ENCODE measurements around the gene MUC5AC.

Gene MUC5AC

DNA sequence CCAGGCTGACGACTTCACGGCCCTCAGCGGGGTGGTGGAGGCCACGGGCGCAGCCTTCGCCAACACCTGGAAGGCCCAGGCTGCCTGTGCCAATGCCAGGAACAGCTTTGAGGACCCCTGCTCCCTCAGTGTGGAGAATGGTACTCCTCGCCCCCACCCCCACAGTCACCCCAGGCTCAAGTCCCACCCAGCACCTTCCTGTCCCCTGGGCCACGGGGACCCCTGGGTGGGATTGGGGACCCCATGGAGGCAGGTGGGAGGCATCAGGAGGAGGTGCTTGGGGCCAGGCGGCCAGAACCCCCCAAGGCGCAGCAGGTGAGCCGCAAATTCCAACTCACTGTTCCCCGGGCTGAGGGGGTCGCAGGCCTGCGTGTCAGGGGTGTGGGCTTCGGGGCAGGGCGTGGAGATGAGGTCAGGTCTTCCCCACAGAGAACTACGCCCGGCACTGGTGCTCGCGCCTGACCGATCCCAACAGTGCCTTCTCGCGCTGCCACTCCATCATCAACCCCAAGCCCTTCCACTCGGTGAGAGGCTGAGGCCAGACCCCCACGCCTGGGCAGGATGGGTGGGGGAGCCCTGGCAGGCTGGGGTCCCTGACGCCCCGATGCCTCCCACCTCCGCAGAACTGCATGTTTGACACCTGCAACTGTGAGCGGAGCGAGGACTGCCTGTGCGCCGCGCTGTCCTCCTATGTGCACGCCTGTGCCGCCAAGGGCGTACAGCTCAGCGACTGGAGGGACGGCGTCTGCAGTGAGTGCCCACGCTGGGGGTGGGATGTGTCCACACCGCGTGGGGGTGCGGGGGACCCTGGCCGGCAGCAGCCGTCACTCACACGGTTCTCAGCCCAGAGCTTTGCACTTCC, 74.5 kb downstream of the MUC5AC start:
- Histone ChIP-seq H3K27me3 (ENCODE audit: insufficient read depth, low read length) (no peaks in the 10 kb centered on the region), H3K36me3 (ENCODE audit: insufficient read depth, low read depth, low read length) (no peaks in the 10 kb centered on the region), H3K4me1 (ENCODE audit: insufficient read depth, low read length) (no peaks in the 10 kb centered on the region), H3K4me3 (ENCODE audit: low read length) (no peak overlapping the region), H3K27ac (ENCODE audit: low read length) (no peak overlapping the region), H3K9ac (ENCODE audit: low read depth, low read length) (no peak overlapping the region), H3K9me3 (ENCODE audit: insufficient read depth, low read depth, low read length) (no peaks in the 10 kb centered on the region)

- Histone ChIP-seq H3K27me3 (ENCODE audit: insufficient read depth, low read length) (no peaks in the 10 kb centered on the region), H3K4me1 (ENCODE audit: insufficient read depth, low read length) (no peaks in the 10 kb centered on the region), H3K9me3 (ENCODE audit: insufficient read depth, low read depth, low read length) (no peaks in the 10 kb centered on the region), H3K27ac (ENCODE audit: low read length) (no peak overlapping the region), H3K36me3 (ENCODE audit: insufficient read depth, low read depth, low read length) (no peaks in the 10 kb centered on the region), H3K4me3 (ENCODE audit: low read length) (no peak overlapping the region), H3K9ac (ENCODE audit: low read depth, low read length) (no peak overlapping the region)
Observed at GRCh38 chr11:1232883-1233321, 75.1 kb downstream of the MUC5AC start.

GRCh38 chr11:1233351-1234053, 75.7 kb downstream of the MUC5AC start:
- Histone ChIP-seq H3K4me3 (ENCODE audit: low read length) (no peak overlapping the region), H3K27ac (ENCODE audit: low read length) (no peak overlapping the region), H3K36me3 (ENCODE audit: insufficient read depth, low read depth, low read length) (no peaks in the 10 kb centered on the region), H3K27me3 (ENCODE audit: insufficient read depth, low read length) (no peaks in the 10 kb centered on the region), H3K4me1 (ENCODE audit: insufficient read depth, low read length) (no peaks in the 10 kb centered on the region), H3K9me3 (ENCODE audit: insufficient read depth, low read depth, low read length) (no peaks in the 10 kb centered on the region), H3K9ac (ENCODE audit: low read depth, low read length) (no peak overlapping the region)

GRCh38 chr11:1234054-1234720, 76.4 kb downstream of the MUC5AC start:
- Histone ChIP-seq H3K4me1 (ENCODE audit: insufficient read depth, low read length) (no peaks in the 10 kb centered on the region), H3K9ac (ENCODE audit: low read depth, low read length) (no peak overlapping the region), H3K4me3 (ENCODE audit: low read length) (no peak overlapping the region), H3K27me3 (ENCODE audit: insufficient read depth, low read length) (no peaks in the 10 kb centered on the region), H3K27ac (ENCODE audit: low read length) (no peak overlapping the region), H3K36me3 (ENCODE audit: insufficient read depth, low read depth, low read length) (no peaks in the 10 kb centered on the region), H3K9me3 (ENCODE audit: insufficient read depth, low read depth, low read length) (no peaks in the 10 kb centered on the region)

GRCh38 chr11:1234771-1235305, 77.1 kb downstream of the MUC5AC start:
- Histone ChIP-seq H3K9ac (ENCODE audit: low read depth, low read length) (no peak overlapping the region), H3K27me3 (ENCODE audit: insufficient read depth, low read length) (no peaks in the 10 kb centered on the region), H3K9me3 (ENCODE audit: insufficient read depth, low read depth, low read length) (no peaks in the 10 kb centered on the region), H3K27ac (ENCODE audit: low read length) (no peak overlapping the region), H3K36me3 (ENCODE audit: insufficient read depth, low read depth, low read length) (no peaks in the 10 kb centered on the region), H3K4me3 (ENCODE audit: low read length) (no peak overlapping the region), H3K4me1 (ENCODE audit: insufficient read depth, low read length) (no peaks in the 10 kb centered on the region)

DNA sequence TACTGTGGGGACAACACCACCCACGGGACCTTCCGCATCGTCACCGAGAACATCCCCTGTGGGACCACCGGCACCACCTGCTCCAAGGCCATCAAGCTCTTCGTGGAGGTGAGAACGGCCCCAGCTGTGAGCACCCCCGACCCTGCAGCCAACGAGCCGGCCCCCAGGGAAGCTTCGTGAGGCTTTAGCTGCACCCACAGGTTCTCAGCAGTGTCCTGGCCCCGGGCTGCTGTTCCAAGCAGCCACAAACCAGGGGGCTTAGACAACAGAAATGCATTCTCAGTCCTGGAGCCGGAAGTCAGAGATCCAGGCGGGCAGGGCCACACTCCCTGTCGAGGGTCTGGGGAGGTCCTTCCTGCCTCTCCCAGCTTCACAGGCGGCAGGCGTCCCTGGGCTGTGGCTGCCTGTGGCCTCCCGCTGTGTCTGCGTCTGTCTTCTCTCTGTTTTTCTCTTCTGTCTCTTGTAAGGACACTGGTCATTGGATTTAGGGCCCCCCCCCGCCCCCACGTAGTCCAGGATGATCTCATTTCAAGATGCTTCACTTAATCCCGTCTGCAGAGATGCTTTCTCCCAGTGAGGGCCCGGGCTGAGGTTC, 77.7 kb downstream of the MUC5AC start:
- no peak overlapping the region for H3K27ac ChIP-seq (ENCODE audit: low read length)
- no peaks in the 10 kb centered on the region for H3K36me3 ChIP-seq (ENCODE audit: insufficient read depth, low read depth, low read length)
- no peaks in the 10 kb centered on the region for H3K27me3 ChIP-seq (ENCODE audit: insufficient read depth, low read length)
- no peak overlapping the region for H3K4me3 ChIP-seq (ENCODE audit: low read length)
- H3K9me3 ChIP-seq (ENCODE audit: insufficient read depth, low read depth, low read length), result no peaks in the 10 kb centered on the region
- H3K4me1 ChIP-seq (ENCODE audit: insufficient read depth, low read length), result no peaks in the 10 kb centered on the region
- no peak overlapping the region for H3K9ac ChIP-seq (ENCODE audit: low read depth, low read length)

- Histone ChIP-seq H3K27me3 (ENCODE audit: insufficient read depth, low read length) (no peaks in the 10 kb centered on the region), H3K27ac (ENCODE audit: low read length) (no peak overlapping the region), H3K4me3 (ENCODE audit: low read length) (no peak overlapping the region), H3K4me1 (ENCODE audit: insufficient read depth, low read length) (no peaks in the 10 kb centered on the region), H3K9me3 (ENCODE audit: insufficient read depth, low read depth, low read length) (no peaks in the 10 kb centered on the region), H3K9ac (ENCODE audit: low read depth, low read length) (no peak overlapping the region), H3K36me3 (ENCODE audit: insufficient read depth, low read depth, low read length) (no peaks in the 10 kb centered on the region)
Observed at GRCh38 chr11:1235901-1236315, 78.2 kb downstream of the MUC5AC start.

- Histone ChIP-seq H3K9ac (ENCODE audit: low read depth, low read length) (no peak overlapping the region), H3K27me3 (ENCODE audit: insufficient read depth, low read length) (no peaks in the 10 kb centered on the region), H3K36me3 (ENCODE audit: insufficient read depth, low read depth, low read length) (no peaks in the 10 kb centered on the region), H3K9me3 (ENCODE audit: insufficient read depth, low read depth, low read length) (no peaks in the 10 kb centered on the region), H3K4me3 (ENCODE audit: low read length) (no peak overlapping the region), H3K4me1 (ENCODE audit: insufficient read depth, low read length) (no peaks in the 10 kb centered on the region), H3K27ac (ENCODE audit: low read length) (no peak overlapping the region)
Observed at GRCh38 chr11:1236316-1237127, 78.8 kb downstream of the MUC5AC start.

DNA sequence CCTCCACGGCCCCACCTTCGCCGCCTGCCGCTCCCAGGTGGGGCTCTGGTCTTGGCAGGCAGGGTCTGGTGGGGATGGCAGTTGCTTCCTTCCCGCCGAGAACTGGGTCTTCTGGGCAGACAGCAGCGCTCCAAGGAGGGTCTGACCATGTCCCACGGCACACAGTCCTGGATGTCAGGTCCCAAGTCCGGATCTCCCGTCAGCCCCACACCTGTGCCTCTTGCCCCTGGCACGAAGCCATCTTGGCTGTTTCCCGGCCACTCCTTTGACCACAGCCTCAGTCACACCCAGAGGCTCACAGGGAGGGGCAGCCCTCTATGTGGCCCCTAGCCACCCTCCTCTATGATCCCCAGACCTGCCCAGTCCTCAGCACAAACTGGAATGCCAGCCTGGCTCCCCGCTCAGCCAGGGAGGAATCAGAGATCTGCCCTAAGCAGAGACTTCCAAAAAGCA, 79.4 kb downstream of the MUC5AC start:
- Histone ChIP-seq H3K27me3 (ENCODE audit: insufficient read depth, low read length) (no peaks in the 10 kb centered on the region), H3K9me3 (ENCODE audit: insufficient read depth, low read depth, low read length) (no peaks in the 10 kb centered on the region; the same call in 1 of the 2 replicates), H3K36me3 (ENCODE audit: insufficient read depth, low read depth, low read length) (no peaks in the 10 kb centered on the region), H3K4me1 (ENCODE audit: insufficient read depth, low read length) (no peaks in the 10 kb centered on the region), H3K9ac (ENCODE audit: low read depth, low read length) (no peak overlapping the region), H3K27ac (ENCODE audit: low read length) (no peak overlapping the region), H3K4me3 (ENCODE audit: low read length) (no peak overlapping the region)

DNA sequence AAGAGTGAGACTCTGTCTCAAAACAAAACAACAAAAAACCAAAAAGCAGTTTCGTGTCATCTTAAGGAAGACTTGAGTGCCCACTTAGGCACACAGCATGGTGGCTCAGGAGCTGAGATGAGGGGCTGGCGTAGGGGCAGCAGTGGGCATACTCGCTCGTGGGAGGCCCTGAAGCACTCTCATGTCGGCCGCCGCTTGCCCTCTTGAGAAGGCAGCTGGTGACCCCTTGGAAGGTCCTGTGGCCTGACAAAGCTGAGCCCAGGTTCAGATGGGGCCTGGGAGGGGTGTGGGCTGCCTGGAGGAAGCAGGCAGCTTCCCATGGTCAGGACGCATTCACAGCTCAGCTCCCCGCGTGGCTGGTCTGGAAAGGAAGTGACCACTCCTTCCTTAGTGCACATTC, 80.1 kb downstream of the MUC5AC start:
- H3K27ac ChIP-seq (ENCODE audit: low read length), result no peak overlapping the region
- H3K4me3 ChIP-seq (ENCODE audit: low read length), result no peak overlapping the region
- no peaks in the 10 kb centered on the region for H3K27me3 ChIP-seq (ENCODE audit: insufficient read depth, low read length)
- no peaks in the 10 kb centered on the region for H3K36me3 ChIP-seq (ENCODE audit: insufficient read depth, low read depth, low read length)
- no peaks in the 10 kb centered on the region; the same call in 1 of the 2 replicates for H3K9me3 ChIP-seq (ENCODE audit: insufficient read depth, low read depth, low read length)
- no peak overlapping the region for H3K9ac ChIP-seq (ENCODE audit: low read depth, low read length)
- no peaks in the 10 kb centered on the region for H3K4me1 ChIP-seq (ENCODE audit: insufficient read depth, low read length)

Data from iPS-20b (cell line).